GM12873 (cell line): ENCODE results near the gene OR2L5.

ENCODE experiments used
- TF ChIP-seq, protein P1 (sequence below): IDR thresholded peaks from 2 replicates; pipeline ENCODE4 v1.5.1; 2012; ENCODE audit warnings: low read depth, mild to moderate bottlenecking, moderate library complexity, low read length, control low read depth; ENCODE audit not compliant: insufficient read depth; ENCODE audit errors: missing control alignments

OR2L5 gene, protein sequence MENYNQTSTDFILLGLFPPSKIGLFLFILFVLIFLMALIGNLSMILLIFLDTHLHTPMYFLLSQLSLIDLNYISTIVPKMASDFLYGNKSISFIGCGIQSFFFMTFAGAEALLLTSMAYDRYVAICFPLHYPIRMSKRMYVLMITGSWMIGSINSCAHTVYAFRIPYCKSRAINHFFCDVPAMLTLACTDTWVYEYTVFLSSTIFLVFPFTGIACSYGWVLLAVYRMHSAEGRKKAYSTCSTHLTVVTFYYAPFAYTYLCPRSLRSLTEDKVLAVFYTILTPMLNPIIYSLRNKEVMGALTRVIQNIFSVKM

GRCh38 chr1:248013229-248013710 lies at the start of gene OR2L5:
Gene OR2L5, plus strand, starts transcription at chr1:248013660. Its CDS starts 8,288 bp downstream, at chr1:248021948.
- TF ChIP-seq, protein P1, sequence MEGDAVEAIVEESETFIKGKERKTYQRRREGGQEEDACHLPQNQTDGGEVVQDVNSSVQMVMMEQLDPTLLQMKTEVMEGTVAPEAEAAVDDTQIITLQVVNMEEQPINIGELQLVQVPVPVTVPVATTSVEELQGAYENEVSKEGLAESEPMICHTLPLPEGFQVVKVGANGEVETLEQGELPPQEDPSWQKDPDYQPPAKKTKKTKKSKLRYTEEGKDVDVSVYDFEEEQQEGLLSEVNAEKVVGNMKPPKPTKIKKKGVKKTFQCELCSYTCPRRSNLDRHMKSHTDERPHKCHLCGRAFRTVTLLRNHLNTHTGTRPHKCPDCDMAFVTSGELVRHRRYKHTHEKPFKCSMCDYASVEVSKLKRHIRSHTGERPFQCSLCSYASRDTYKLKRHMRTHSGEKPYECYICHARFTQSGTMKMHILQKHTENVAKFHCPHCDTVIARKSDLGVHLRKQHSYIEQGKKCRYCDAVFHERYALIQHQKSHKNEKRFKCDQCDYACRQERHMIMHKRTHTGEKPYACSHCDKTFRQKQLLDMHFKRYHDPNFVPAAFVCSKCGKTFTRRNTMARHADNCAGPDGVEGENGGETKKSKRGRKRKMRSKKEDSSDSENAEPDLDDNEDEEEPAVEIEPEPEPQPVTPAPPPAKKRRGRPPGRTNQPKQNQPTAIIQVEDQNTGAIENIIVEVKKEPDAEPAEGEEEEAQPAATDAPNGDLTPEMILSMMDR = no peak

- TF ChIP-seq, protein P1 = no peak
These were observed 48.5 kb upstream of the OR2L5 start, which contains the start of gene OR2AK2 for GRCh38 chr1:247964933-247965332. Gene OR2AK2, plus strand, starts transcription at chr1:247965233. Its CDS starts 144 bp downstream, at chr1:247965377.

- TF ChIP-seq, protein P1 = no peak
These were observed 46.8 kb upstream of the OR2L5 start for GRCh38 chr1:247966532-247967204.

GRCh38 chr1:247992986-247993385 lies 20.5 kb upstream of the OR2L5 start:
- TF ChIP-seq, protein P1 = no peak

GRCh38 chr1:247998811-247999210 lies 14.6 kb upstream of the OR2L5 start:
- TF ChIP-seq, protein P1 = no peak

- TF ChIP-seq, protein P1 = no peak
These were observed 13.3 kb upstream of the OR2L5 start for GRCh38 chr1:248000169-248000568.

- TF ChIP-seq, protein P1 = no peak
These were observed 5.7 kb upstream of the OR2L5 start for GRCh38 chr1:248007778-248008177.
